K562 (cell line): ENCODE results near the gene SERTAD1.

Experiments
- KDM4B ChIP-seq, 2 experiments: fragments of 450-650 bp in 1 of 2; sonication (generic) in 1 of 2; IDR thresholded peaks; 2 replicates each; pipeline ENCODE4 v1.6.1; 2016 to 2017; ENCODE audit warnings: borderline replicate concordance in 2 of 2, antibody characterized with exemption in 1 of 2, low read depth in 1 of 2, mild to moderate bottlenecking in 1 of 2
- PRPF4 ChIP-seq: fragments of 200-400 bp; formaldehyde crosslinking; IDR thresholded peaks from one replicate; pipeline ENCODE4 v1.6.1; 2017; ENCODE audit warnings: low read length, low read depth, mild to moderate bottlenecking; ENCODE audit not compliant: insufficient read depth, poor library complexity, severe bottlenecking
- SETDB1 ChIP-seq: IDR thresholded peaks from one replicate; pipeline ENCODE4 v1.6.1; 2012; ENCODE audit warnings: low read length, control low read depth, inconsistent platforms
- SPI1 ChIP-seq: IDR thresholded peaks from 2 replicates; pipeline ENCODE4 v1.6.1; 2011; ENCODE audit warnings: low read depth, low read length, control low read depth, borderline replicate concordance
- ZNF354B ChIP-seq: fragments of 250-450 bp; sonication (Bioruptor Pico); IDR thresholded peaks from 2 replicates; pipeline ENCODE4 v1.4.0; 2020
- TF ChIP-seq, protein P1 (sequence below): fragments of 150-350 bp; IDR thresholded peaks from 2 replicates; pipeline ENCODE4 v1.6.1; 2014; ENCODE audit warnings: low read depth, mild to moderate bottlenecking, low read length, borderline replicate concordance

DNA sequence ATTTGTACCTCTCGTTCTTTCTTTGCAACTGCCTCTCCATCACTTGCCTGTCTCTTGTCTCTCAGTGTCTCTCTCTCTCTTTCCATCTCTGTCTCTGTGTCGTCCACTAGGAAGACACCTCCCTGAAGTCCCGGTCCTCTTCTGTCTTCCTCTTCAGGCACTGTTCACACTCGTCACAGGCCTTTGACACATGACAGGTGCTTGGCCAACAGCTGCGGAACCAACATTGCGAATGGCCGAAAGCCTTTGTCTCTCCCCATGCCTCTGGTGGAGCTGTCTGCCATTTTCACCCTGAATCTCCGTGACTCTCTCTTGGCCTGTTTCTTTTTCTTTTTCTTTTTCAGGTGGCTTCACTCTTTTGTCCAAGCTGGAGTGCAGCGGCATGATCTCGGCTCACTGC, 38.6 kb downstream of the SERTAD1 start:
- TF ChIP-seq KDM4B (IDR thresholded peaks at IDR 0.05; ENCODE audit: borderline replicate concordance in 2 of 2, low read depth in 1 of 2) (no peak), SPI1 (no peak), PRPF4 (no peak), ZNF354B (no peak), SETDB1 (no peak)
- TF ChIP-seq, protein P1, sequence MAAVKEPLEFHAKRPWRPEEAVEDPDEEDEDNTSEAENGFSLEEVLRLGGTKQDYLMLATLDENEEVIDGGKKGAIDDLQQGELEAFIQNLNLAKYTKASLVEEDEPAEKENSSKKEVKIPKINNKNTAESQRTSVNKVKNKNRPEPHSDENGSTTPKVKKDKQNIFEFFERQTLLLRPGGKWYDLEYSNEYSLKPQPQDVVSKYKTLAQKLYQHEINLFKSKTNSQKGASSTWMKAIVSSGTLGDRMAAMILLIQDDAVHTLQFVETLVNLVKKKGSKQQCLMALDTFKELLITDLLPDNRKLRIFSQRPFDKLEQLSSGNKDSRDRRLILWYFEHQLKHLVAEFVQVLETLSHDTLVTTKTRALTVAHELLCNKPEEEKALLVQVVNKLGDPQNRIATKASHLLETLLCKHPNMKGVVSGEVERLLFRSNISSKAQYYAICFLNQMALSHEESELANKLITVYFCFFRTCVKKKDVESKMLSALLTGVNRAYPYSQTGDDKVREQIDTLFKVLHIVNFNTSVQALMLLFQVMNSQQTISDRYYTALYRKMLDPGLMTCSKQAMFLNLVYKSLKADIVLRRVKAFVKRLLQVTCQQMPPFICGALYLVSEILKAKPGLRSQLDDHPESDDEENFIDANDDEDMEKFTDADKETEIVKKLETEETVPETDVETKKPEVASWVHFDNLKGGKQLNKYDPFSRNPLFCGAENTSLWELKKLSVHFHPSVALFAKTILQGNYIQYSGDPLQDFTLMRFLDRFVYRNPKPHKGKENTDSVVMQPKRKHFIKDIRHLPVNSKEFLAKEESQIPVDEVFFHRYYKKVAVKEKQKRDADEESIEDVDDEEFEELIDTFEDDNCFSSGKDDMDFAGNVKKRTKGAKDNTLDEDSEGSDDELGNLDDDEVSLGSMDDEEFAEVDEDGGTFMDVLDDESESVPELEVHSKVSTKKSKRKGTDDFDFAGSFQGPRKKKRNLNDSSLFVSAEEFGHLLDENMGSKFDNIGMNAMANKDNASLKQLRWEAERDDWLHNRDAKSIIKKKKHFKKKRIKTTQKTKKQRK: no peak
